AG04449 (cell line): ENCODE measurements around the gene PSMD4.

ENCODE experiments used
- CTCF ChIA-PET: fragments of 350-600 bp; formaldehyde crosslinking; extraction: SDS; loops from one replicate; lab custom pipeline; 2021; ENCODE audit warnings: antibody characterized with exemption; lab: Yijun Ruan, JAX
- POLR2A ChIA-PET: fragments of 400-600, 350-600 bp; formaldehyde crosslinking; extraction: SDS; loops from one replicate; lab custom pipeline; 2020; ENCODE audit warnings: antibody characterized with exemption, inconsistent platforms; lab: Yijun Ruan, JAX
- DNase-seq: peaks from one replicate; pipeline ENCODE4 v3.0.0-alpha.2; 2010; ENCODE audit warnings: low read depth, low spot score
- H3K4me3 ChIP-seq: 2 replicates; pipeline ENCODE4 v1.5.1; 2011; ENCODE audit warnings: low read depth, mild to moderate bottlenecking, control low read depth, low read length
- CTCF ChIP-seq: IDR thresholded peaks from one replicate; pipeline ENCODE4 v1.5.1; 2011; ENCODE audit warnings: mild to moderate bottlenecking, moderate library complexity, low read length, control low read depth, inconsistent platforms; ENCODE audit not compliant: insufficient read depth; ENCODE audit errors: missing control alignments

The PSMD4 gene

GRCh38 chr1:151287767-151288500, 33.4 kb downstream of the PSMD4 start:
- no peak for TF ChIP-seq CTCF
- ChIA-PET POLR2A (no interaction called here), CTCF (interaction anchor here (1.0 to 7.7 kb wide), 4 partner anchors 10 to 91 kb away, joined by 3 to 57 read pairs (median 3); no protein-coding TSS in a partner anchor)
- DNase-seq: no peak
- no peak overlapping the region for H3K4me3 ChIP-seq

- no peak for DNase-seq
- TF ChIP-seq CTCF: no peak
- ChIA-PET CTCF (interaction anchor here (1.0 to 7.7 kb wide), 2 partner anchors 12 to 21 kb away, joined by 3 to 57 read pairs; no protein-coding TSS in a partner anchor), POLR2A (no interaction called here)
- H3K4me3 ChIP-seq: no peak overlapping the region
Measured at GRCh38 chr1:151288502-151288901, 34.0 kb downstream of the PSMD4 start.

GRCh38 chr1:151289080-151289935, 34.8 kb downstream of the PSMD4 start:
- no peak for TF ChIP-seq CTCF
- no peak for DNase-seq
- CTCF ChIA-PET: interaction anchor here (0.7 to 7.7 kb wide), 3 partner anchors 9 to 20 kb away, joined by 3 to 57 read pairs (median 3); no protein-coding TSS in a partner anchor
- no peak overlapping the region for H3K4me3 ChIP-seq
- POLR2A ChIA-PET: no interaction called here

- no peak for TF ChIP-seq CTCF
- H3K4me3 ChIP-seq: no peak overlapping the region
- no peak for DNase-seq
- POLR2A ChIA-PET: no interaction called here
- CTCF ChIA-PET: interaction anchor here (0.7 to 7.7 kb wide), 2 partner anchors 8 to 11 kb away, joined by 3 to 57 read pairs; no protein-coding TSS in a partner anchor
Measured at GRCh38 chr1:151289991-151290708, 35.6 kb downstream of the PSMD4 start.

GRCh38 chr1:151290709-151291303, 36.3 kb downstream of the PSMD4 start:
- CTCF ChIA-PET: no interaction called here
- H3K4me3 ChIP-seq: no peak overlapping the region
- no peak for DNase-seq
- POLR2A ChIA-PET: no interaction called here
- TF ChIP-seq CTCF: no peak
